Tibial nerve (tissue), 4 donors: Measurements from ENCODE around the gene IGSF6. TPM values are rescaled to one million over a fixed set of nuclear protein-coding genes. Genes with fewer than 3 reads are reported as not detected.
A peak's percentile ranks its signal among the peaks of the same experiment; 100 is the strongest.

ENCODE experiments used
- DNase-seq, 2 donors: peaks; one replicate each; pipeline ENCODE4 v3.0.0-alpha.2; 2019; ENCODE audit warnings: low spot score in 2 of 2
- H3K27ac ChIP-seq, 4 donors: fragments of 200-600 bp; sonication (generic) in 3 of 4; one replicate each; pipeline ENCODE4 v1.5.1; 2017 to 2019; ENCODE audit warnings: mild to moderate bottlenecking in 1 of 4
- H3K27me3 ChIP-seq, 2 donors: fragments of 200-600 bp; sonication (generic) in 1 of 2; one replicate each; pipeline versions ENCODE4 v1.5.1 to v1.6.0; 2017 to 2019
- H3K36me3 ChIP-seq, 3 donors: fragments of 200-600 bp; sonication (generic); one replicate each; pipeline ENCODE4 v1.5.1; 2018 to 2019
- H3K4me1 ChIP-seq, 4 donors: fragments of 200-600 bp; sonication (generic) in 3 of 4; one replicate each; pipeline ENCODE4 v1.5.1; 2017 to 2019
- H3K4me3 ChIP-seq, 4 donors: fragments of 200-600 bp; sonication (generic) in 3 of 4; one replicate each; pipeline ENCODE4 v1.5.1; 2017 to 2019; ENCODE audit warnings: mild to moderate bottlenecking in 1 of 4, moderate library complexity in 1 of 4
- H3K9me3 ChIP-seq, 4 donors: fragments of 200-600 bp; sonication (generic) in 3 of 4; one replicate each; pipeline ENCODE4 v1.5.1; 2017 to 2019
- CTCF ChIP-seq, 5 experiments: fragments of 200-600 bp in 3 of 5; fragments of 450-650 bp in 2 of 5; sonication (generic) in 3 of 5; IDR thresholded peaks; one replicate each; pipeline ENCODE4 v1.5.1; 2016 to 2019; ENCODE audit warnings: antibody characterized with exemption in 5 of 5, mild to moderate bottlenecking in 3 of 5, moderate library complexity in 2 of 5
- EP300 ChIP-seq, 2 donors: sonication (generic); formaldehyde crosslinking; IDR thresholded peaks; one replicate each; pipeline ENCODE4 v1.6.1; 2017; ENCODE audit warnings: antibody characterized with exemption in 2 of 2, mild to moderate bottlenecking in 1 of 2
- POLR2A ChIP-seq, 2 donors: fragments of 450-650 bp; IDR thresholded peaks; one replicate each; pipeline ENCODE4 v1.6.1; 2017; ENCODE audit warnings: antibody characterized with exemption in 2 of 2, mild to moderate bottlenecking in 2 of 2, moderate library complexity in 2 of 2
- WGBS, 2 donors: methylation state at CpG; one replicate each; pipeline ENCODE4 v1.1.5; 2018; 5-methylcytosine and 5-hydroxymethylcytosine counted together
- total RNA-seq, 4 donors: library from RNA; depleted of rRNA; stranded (reverse); fragments of >200 nt; gene quantifications; one replicate each; pipeline ENCODE4 v1.1.0, GENCODE V29; 2016

IGSF6 gene
- total RNA-seq, 4 donors from 2014 or later = 0.60 to 3.3 (median 1.8) TPM

GRCh38 chr16:21614896-21615295 lies 37.5 kb downstream of the IGSF6 start:
- WGBS, 2 donors = 92 to 94% methylated on average over 3 of the region's 3 CpGs
- H3K4me1 ChIP-seq = peaks cover 0 to 42% (median 13%) of the 10 kb centered on the region in 4 donors
- peaks cover 0 to 8% (median 0%) of the 10 kb centered on the region in 3 donors for H3K36me3 ChIP-seq
- DNase-seq = no peak
- no peaks in the 10 kb centered on the region for H3K9me3 ChIP-seq
- no peak for TF ChIP-seq EP300 (IDR thresholded peaks at IDR 0.05)
- no peak for TF ChIP-seq POLR2A (IDR thresholded peaks at IDR 0.05)
- TF ChIP-seq CTCF (IDR thresholded peaks at IDR 0.05) = no peak
- no peaks in the 10 kb centered on the region for H3K27me3 ChIP-seq
- no peak overlapping the region for H3K27ac ChIP-seq
- H3K4me3 ChIP-seq = no peak overlapping the region

GRCh38 chr16:21613781-21614180 lies 38.6 kb downstream of the IGSF6 start:
- no peak for DNase-seq
- Histone ChIP-seq H3K27ac (no peak overlapping the region), H3K36me3 (peaks cover 0 to 5% (median 0%) of the 10 kb centered on the region in 3 donors), H3K4me3 (no peak overlapping the region), H3K4me1 (peaks cover 0 to 49% (median 13%) of the 10 kb centered on the region in 4 donors), H3K27me3 (no peaks in the 10 kb centered on the region), H3K9me3 (no peaks in the 10 kb centered on the region)
- WGBS, 2 donors = 74 to 88% methylated on average over 2 of the region's 2 CpGs
- TF ChIP-seq EP300 (IDR thresholded peaks at IDR 0.05) (no peak), POLR2A (IDR thresholded peaks at IDR 0.05) (no peak), CTCF (IDR thresholded peaks at IDR 0.05) (no peak)

GRCh38 chr16:21613361-21613760 lies 39.0 kb downstream of the IGSF6 start:
- no peak for DNase-seq
- H3K9me3 ChIP-seq = no peaks in the 10 kb centered on the region
- H3K27me3 ChIP-seq = no peaks in the 10 kb centered on the region
- H3K36me3 ChIP-seq = peaks cover 0 to 2% (median 0%) of the 10 kb centered on the region in 3 donors
- TF ChIP-seq EP300 (IDR thresholded peaks at IDR 0.05) (no peak), POLR2A (IDR thresholded peaks at IDR 0.05) (no peak), CTCF (IDR thresholded peaks at IDR 0.05) (no peak)
- 94 to 97% methylated on average over 4 of the region's 4 CpGs for WGBS, 2 donors
- no peak overlapping the region for H3K4me3 ChIP-seq
- no peak overlapping the region for H3K27ac ChIP-seq
- peaks cover 0 to 53% (median 15%) of the 10 kb centered on the region in 4 donors for H3K4me1 ChIP-seq

- H3K4me1 ChIP-seq = peaks cover 0 to 69% (median 16%) of the 10 kb centered on the region in 4 donors
- peak overlapping the region in 2 of 4 donors; percentile 45 to 48 for H3K27ac ChIP-seq
- TF ChIP-seq EP300 (IDR thresholded peaks at IDR 0.05) = no peak
- TF ChIP-seq POLR2A (IDR thresholded peaks at IDR 0.05) = no peak
- TF ChIP-seq CTCF (IDR thresholded peaks at IDR 0.05) = no peak
- WGBS, 2 donors = 43 to 46% methylated on average over 7 of the region's 7 CpGs
- H3K4me3 ChIP-seq = no peak overlapping the region
- no peaks in the 10 kb centered on the region for H3K9me3 ChIP-seq
- H3K27me3 ChIP-seq = no peaks in the 10 kb centered on the region
- no peaks in the 10 kb centered on the region for H3K36me3 ChIP-seq
- no peak for DNase-seq
Observed at GRCh38 chr16:21611556-21612384, 40.6 kb downstream of the IGSF6 start.

- H3K27me3 ChIP-seq = no peaks in the 10 kb centered on the region
- no peak for DNase-seq
- WGBS, 2 donors = 49 to 62% methylated on average over 4 of the region's 4 CpGs
- no peaks in the 10 kb centered on the region for H3K9me3 ChIP-seq
- H3K36me3 ChIP-seq = no peaks in the 10 kb centered on the region
- peaks cover 0 to 69% (median 16%) of the 10 kb centered on the region in 4 donors for H3K4me1 ChIP-seq
- no peak for TF ChIP-seq CTCF (IDR thresholded peaks at IDR 0.05)
- no peak overlapping the region for H3K4me3 ChIP-seq
- no peak overlapping the region for H3K27ac ChIP-seq
Observed at GRCh38 chr16:21611198-21611555, 41.2 kb downstream of the IGSF6 start.
